ENCODE results near the gene CROT. TPM values are rescaled to one million over a fixed set of nuclear protein-coding genes. Genes with fewer than 3 reads are reported as not detected.

The CROT gene
- total RNA-seq = 7.5 and 17.2 TPM in 2 replicates

GRCh38 chr7:87345166-87345927 is at the start of gene CROT:
CROT (plus strand) TSS chr7:87345664; CDS start chr7:87349069, 3,405 bp downstream.

Other genes with a start within 250 kb of the CROT start
- 42.2 and 62.3 TPM in 2 replicates for gene DMTF1, start 193.2 kb upstream of the CROT start, total RNA-seq
- gene TMEM243, start 125.9 kb upstream of the CROT start, total RNA-seq = 52.3 and 63.0 TPM in 2 replicates
- gene ABCB4, start 130.0 kb downstream of the CROT start, total RNA-seq = under 0.01 TPM in 1 of 2 replicates, not detected in the other